Neuronal stem cell (in vitro differentiated cells): ENCODE measurements around the gene CASP8AP2.

Experiments
- DNase-seq: peaks from one replicate; pipeline ENCODE4 v3.0.0-alpha.2; 2013; ENCODE audit warnings: low spot score
- H2AFZ ChIP-seq: one replicate; pipeline ENCODE4 v1.6.1; 2013; ENCODE audit warnings: mild to moderate bottlenecking, low read length, inconsistent platforms
- H2AK5ac ChIP-seq: 2 replicates; pipeline ENCODE4 v1.6.1; 2013; ENCODE audit warnings: low read depth, mild to moderate bottlenecking, inconsistent platforms, low read length, moderate library complexity, mixed read lengths
- H2BK120ac ChIP-seq: 2 replicates; pipeline ENCODE4 v1.6.1; 2013; ENCODE audit warnings: low read depth, mild to moderate bottlenecking, inconsistent platforms, low read length, moderate library complexity, mixed read lengths
- H2BK12ac ChIP-seq: one replicate; pipeline ENCODE4 v1.6.1; 2013; ENCODE audit warnings: low read length, inconsistent platforms
- H2BK15ac ChIP-seq: 2 replicates; pipeline ENCODE4 v1.6.1; 2013; ENCODE audit warnings: mild to moderate bottlenecking, low read length, inconsistent platforms, mixed read lengths
- H2BK5ac ChIP-seq: one replicate; pipeline ENCODE4 v1.6.1; 2013; ENCODE audit warnings: inconsistent platforms, mild to moderate bottlenecking, low read length, moderate library complexity
- H3K14ac ChIP-seq: one replicate; pipeline ENCODE4 v1.6.1; 2013; ENCODE audit warnings: low read length, inconsistent platforms
- H3K18ac ChIP-seq: 2 replicates; pipeline ENCODE4 v1.6.1; 2013; ENCODE audit warnings: low read length, inconsistent platforms
- H3K23ac ChIP-seq: 2 replicates; pipeline ENCODE4 v1.6.1; 2013; ENCODE audit warnings: low read depth, mild to moderate bottlenecking, mixed read lengths, low read length, inconsistent platforms; ENCODE audit not compliant: poor library complexity
- H3K27ac ChIP-seq: replicated peaks from 3 replicates; pipeline ENCODE4 v1.5.1; 2013; ENCODE audit warnings: low read length, inconsistent platforms
- H3K27me3 ChIP-seq, 3 experiments: 2 replicates each; pipeline ENCODE4 v1.6.1; 2013; ENCODE audit warnings: low read length in 3 of 3, mild to moderate bottlenecking in 2 of 3, inconsistent platforms in 1 of 3, low read depth in 1 of 3, mixed read lengths in 1 of 3, moderate library complexity in 1 of 3; ENCODE audit not compliant: control insufficient read depth in 3 of 3, insufficient read depth in 3 of 3
- H3K36me3 ChIP-seq, 2 donors: replicated peaks in 1 of 2; 2 replicates each; pipeline ENCODE4 v1.6.1; 2013; ENCODE audit warnings: low read length in 2 of 2; ENCODE audit not compliant: control insufficient read depth in 2 of 2, insufficient read depth in 2 of 2
- H3K4ac ChIP-seq: 2 replicates; pipeline ENCODE4 v1.6.1; 2013; ENCODE audit warnings: inconsistent platforms, mild to moderate bottlenecking, low read length, moderate library complexity
- H3K4me1 ChIP-seq, 2 donors: 1 replicate in 1 of 2; 2 replicates in 1 of 2; pipeline ENCODE4 v1.6.1; 2013; ENCODE audit warnings: low read length in 2 of 2, low read depth in 1 of 2; ENCODE audit not compliant: control insufficient read depth in 2 of 2, insufficient read depth in 1 of 2
- H3K4me2 ChIP-seq: one replicate; pipeline ENCODE4 v1.6.1; 2013; ENCODE audit warnings: mild to moderate bottlenecking, low read length, inconsistent platforms; ENCODE audit not compliant: insufficient read depth, poor library complexity, severe bottlenecking
- H3K4me3 ChIP-seq, 2 donors: 2 replicates each; pipeline ENCODE4 v1.5.1; 2013; ENCODE audit warnings: low read length in 2 of 2, mild to moderate bottlenecking in 2 of 2, inconsistent platforms in 1 of 2, moderate library complexity in 1 of 2
- H3K79me1 ChIP-seq: one replicate; pipeline ENCODE4 v1.6.1; 2013; ENCODE audit warnings: low read depth, mild to moderate bottlenecking, inconsistent platforms, low read length, moderate library complexity
- H3K9ac ChIP-seq: one replicate; pipeline ENCODE4 v1.6.1; 2013; ENCODE audit warnings: mild to moderate bottlenecking, low read depth, low read length, inconsistent platforms; ENCODE audit not compliant: poor library complexity
- H3K9me3 ChIP-seq, 2 donors: replicated peaks in 1 of 2; 2 replicates each; pipeline versions ENCODE3 to v1.6.1; 2013; ENCODE audit warnings: low read length in 2 of 2, mild to moderate bottlenecking in 2 of 2, inconsistent platforms in 1 of 2, low read depth in 1 of 2, mixed read lengths in 1 of 2, moderate library complexity in 1 of 2; ENCODE audit not compliant: control insufficient read depth in 2 of 2, insufficient read depth in 1 of 2
- H4K8ac ChIP-seq: one replicate; pipeline ENCODE4 v1.6.1; 2013; ENCODE audit warnings: low read depth, mild to moderate bottlenecking, inconsistent platforms, low read length, moderate library complexity
- H4K91ac ChIP-seq: one replicate; pipeline ENCODE4 v1.6.1; 2013; ENCODE audit warnings: low read length, low read depth, mild to moderate bottlenecking, inconsistent platforms; ENCODE audit not compliant: poor library complexity
- WGBS, 2 donors: extraction: QIAGEN DNeasy Blood & Tissue Kit; methylation state at CpG; one replicate each; pipeline ENCODE4 v1.1.7; 2013; ENCODE audit warnings: missing lambda C conversion rate in 2 of 2, mixed read lengths in 1 of 2; ENCODE audit not compliant: insufficient read length in 2 of 2, insufficient replicate concordance in 1 of 2; ENCODE audit errors: extremely low coverage in 2 of 2; 5-methylcytosine and 5-hydroxymethylcytosine counted together

The CASP8AP2 gene

DNA sequence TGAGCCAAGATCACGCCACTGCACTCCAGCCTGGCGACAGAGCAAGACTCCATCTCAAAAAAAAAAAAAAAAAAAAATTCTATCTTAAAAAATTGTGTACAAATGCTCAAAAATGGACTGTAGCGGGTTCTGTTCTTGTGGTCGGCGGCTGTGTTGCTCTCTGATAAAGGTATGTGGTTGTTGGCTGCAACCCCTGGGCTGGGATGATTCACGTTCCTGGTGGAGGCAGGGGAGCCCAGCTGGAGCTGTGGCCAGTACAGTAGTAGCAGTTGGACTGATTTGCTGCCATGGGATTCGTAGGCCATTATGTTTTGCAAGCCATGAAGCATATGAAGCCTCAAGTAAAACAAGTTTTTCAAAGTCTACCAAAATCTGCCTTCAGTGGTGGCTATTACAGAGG is 32.4 kb upstream of the CASP8AP2 start:
- no peak overlapping the region for H4K8ac ChIP-seq
- no peak overlapping the region for H3K23ac ChIP-seq
- H2BK120ac ChIP-seq, result no peak overlapping the region
- H3K27me3 ChIP-seq, result no peaks in the 10 kb centered on the region
- peaks cover 15 to 79% of the 10 kb centered on the region in 2 donors for H3K36me3 ChIP-seq
- no peak overlapping the region for H3K9ac ChIP-seq
- no peak overlapping the region for H3K27ac ChIP-seq
- H3K14ac ChIP-seq, result no peak overlapping the region
- H2BK12ac ChIP-seq, result no peak overlapping the region
- no peak for DNase-seq
- no peak overlapping the region for H2AK5ac ChIP-seq
- no peak overlapping the region for H2AFZ ChIP-seq
- no peak overlapping the region for H3K18ac ChIP-seq
- H3K4me2 ChIP-seq, result no peak overlapping the region
- H3K4me1 ChIP-seq, result no peaks in the 10 kb centered on the region
- H3K4ac ChIP-seq, result no peak overlapping the region
- H2BK15ac ChIP-seq, result no peak overlapping the region
- H3K9me3 ChIP-seq, result no peaks in the 10 kb centered on the region
- H2BK5ac ChIP-seq, result no peak overlapping the region
- peaks cover 3% of the 10 kb centered on the region for H3K79me1 ChIP-seq
- H4K91ac ChIP-seq, result no peak overlapping the region
- WGBS, 2 donors, result no CpG with 5 or more reads among the region's 7 CpGs
- H3K4me3 ChIP-seq, result no peak overlapping the region

DNA sequence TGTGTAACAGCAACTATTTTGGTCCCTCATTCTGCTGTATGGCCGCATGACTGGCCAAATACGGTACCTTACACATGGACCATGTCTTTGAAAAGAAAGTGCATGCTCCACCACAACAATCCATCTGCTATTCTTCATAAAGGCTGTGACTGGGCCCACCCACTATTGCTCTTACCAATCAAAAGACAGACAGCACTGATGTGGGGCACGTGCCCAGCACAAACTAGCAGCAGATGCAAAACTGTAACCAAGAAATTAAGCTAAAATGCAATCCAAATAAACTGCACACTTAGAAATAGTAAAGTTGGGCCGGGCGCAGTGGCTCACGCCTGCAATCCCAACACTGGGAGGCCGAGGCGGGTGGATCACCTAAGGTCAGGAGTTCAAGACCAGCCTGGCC is 30.6 kb upstream of the CASP8AP2 start:
- no peaks in the 10 kb centered on the region for H3K27me3 ChIP-seq
- no peak overlapping the region for H3K9ac ChIP-seq
- H3K14ac ChIP-seq, result no peak overlapping the region
- H3K79me1 ChIP-seq, result peaks cover 3% of the 10 kb centered on the region
- no peak overlapping the region for H2BK120ac ChIP-seq
- H3K4me2 ChIP-seq, result no peak overlapping the region
- H2AFZ ChIP-seq, result no peak overlapping the region
- H4K91ac ChIP-seq, result no peak overlapping the region
- no peak overlapping the region for H3K4me3 ChIP-seq
- no peak overlapping the region for H3K27ac ChIP-seq
- H4K8ac ChIP-seq, result no peak overlapping the region
- H2AK5ac ChIP-seq, result no peak overlapping the region
- whole genome bisulfite sequencing, 2 donors, result no CpG with 5 or more reads among the region's 8 CpGs
- H2BK12ac ChIP-seq, result no peak overlapping the region
- H3K4ac ChIP-seq, result no peak overlapping the region
- peaks cover 13 to 70% of the 10 kb centered on the region in 2 donors for H3K36me3 ChIP-seq
- H2BK15ac ChIP-seq, result no peak overlapping the region
- no peak overlapping the region for H2BK5ac ChIP-seq
- no peaks in the 10 kb centered on the region for H3K9me3 ChIP-seq
- H3K23ac ChIP-seq, result no peak overlapping the region
- H3K18ac ChIP-seq, result no peak overlapping the region
- DNase-seq, result no peak
- no peaks in the 10 kb centered on the region for H3K4me1 ChIP-seq

DNA sequence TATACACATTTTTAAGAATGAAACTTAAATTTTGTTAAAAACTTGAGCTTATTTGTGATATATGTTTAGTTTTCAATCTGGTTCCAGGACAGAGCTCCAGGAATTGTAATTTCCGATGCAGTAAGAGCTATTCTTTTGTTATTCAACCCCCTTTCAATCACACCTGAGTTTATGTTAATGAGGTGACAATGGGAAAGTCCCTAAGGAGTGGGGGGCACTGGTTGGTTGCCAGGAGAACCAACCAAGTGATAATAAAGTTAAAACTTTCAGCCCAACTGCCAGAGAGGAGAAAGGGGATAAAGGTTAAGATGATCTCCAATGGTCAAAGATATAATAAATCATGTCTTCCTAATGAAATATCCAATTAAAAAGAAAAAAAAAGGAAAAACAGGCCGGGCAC is 29.9 kb upstream of the CASP8AP2 start:
- no peak overlapping the region for H3K4ac ChIP-seq
- H4K8ac ChIP-seq, result no peak overlapping the region
- no peak overlapping the region for H2AK5ac ChIP-seq
- no peak overlapping the region for H2BK12ac ChIP-seq
- H2BK15ac ChIP-seq, result no peak overlapping the region
- H3K14ac ChIP-seq, result no peak overlapping the region
- H3K27ac ChIP-seq, result no peak overlapping the region
- no CpG with 5 or more reads among the region's 2 CpGs for WGBS, 2 donors
- H2BK120ac ChIP-seq, result no peak overlapping the region
- no peak overlapping the region for H4K91ac ChIP-seq
- no peak overlapping the region for H2AFZ ChIP-seq
- no peak overlapping the region for H2BK5ac ChIP-seq
- H3K18ac ChIP-seq, result no peak overlapping the region
- H3K23ac ChIP-seq, result no peak overlapping the region
- H3K79me1 ChIP-seq, result peaks cover 3% of the 10 kb centered on the region
- no peak for DNase-seq
- H3K36me3 ChIP-seq, result peaks cover 11 to 64% of the 10 kb centered on the region in 2 donors
- no peak overlapping the region for H3K9ac ChIP-seq
- H3K4me3 ChIP-seq, result no peak overlapping the region
- H3K27me3 ChIP-seq, result no peaks in the 10 kb centered on the region
- H3K4me2 ChIP-seq, result no peak overlapping the region
- no peaks in the 10 kb centered on the region for H3K9me3 ChIP-seq
- H3K4me1 ChIP-seq, result no peaks in the 10 kb centered on the region

DNA sequence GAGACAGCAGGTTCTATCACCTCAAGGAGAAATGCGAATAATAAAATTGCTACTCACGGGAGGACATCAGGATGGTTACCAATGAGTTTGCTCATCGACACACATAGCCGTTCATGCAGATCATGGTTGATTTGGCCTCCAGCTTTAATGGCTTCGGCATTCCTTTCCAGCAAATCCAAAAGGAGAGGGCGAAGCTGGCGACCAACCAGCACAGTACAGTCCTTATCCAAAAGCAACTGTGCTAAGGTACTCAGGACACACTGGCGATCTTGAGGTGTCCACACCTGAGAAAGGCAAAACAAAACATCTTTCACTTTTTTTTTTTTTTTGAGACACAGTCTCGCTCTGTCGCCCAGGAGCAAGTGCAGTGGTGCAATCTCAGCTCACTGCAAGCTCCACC is 26.4 kb upstream of the CASP8AP2 start:
- no CpG with 5 or more reads among the region's 10 CpGs for WGBS, 2 donors
- peaks cover 8 to 46% of the 10 kb centered on the region in 2 donors for H3K36me3 ChIP-seq

More for the DNA sequence above, 26.4 kb upstream of the CASP8AP2 start:
- Histone ChIP-seq H3K9me3 (no peaks in the 10 kb centered on the region), H3K4me1 (no peaks in the 10 kb centered on the region), H2BK12ac (no peak overlapping the region), H2AFZ (no peak overlapping the region), H3K79me1 (peaks cover 2% of the 10 kb centered on the region), H3K23ac (no peak overlapping the region), H3K27me3 (no peaks in the 10 kb centered on the region), H3K4me3 (no peak overlapping the region), H3K4ac (no peak overlapping the region), H2BK120ac (no peak overlapping the region), H3K4me2 (no peak overlapping the region), H4K91ac (no peak overlapping the region), H2BK5ac (no peak overlapping the region), H3K27ac (no peak overlapping the region), H2BK15ac (no peak overlapping the region), H3K18ac (no peak overlapping the region), H4K8ac (no peak overlapping the region), H2AK5ac (no peak overlapping the region), H3K9ac (no peak overlapping the region), H3K14ac (no peak overlapping the region)
- no peak for DNase-seq
